Activated CD4-positive, alpha-beta T cell treated with anti-CD3 and anti-CD28 coated beads, Interleukin-2, amount 50 U/mL, for 24 hours (primary cell): ENCODE measurements around the gene CNTNAP2.
"Not testable (repeated sequence)": the region's sequence is repeated elsewhere in the genome, so short reads cannot be mapped to it uniquely, and the experiment has no call there.

Experiments used
- DNase-seq, 2 donors: peaks; one replicate each; pipeline ENCODE4 v3.0.0-alpha.2; 2020; ENCODE audit warnings: low read depth in 1 of 2, low spot score in 1 of 2

Gene CNTNAP2

DNA sequence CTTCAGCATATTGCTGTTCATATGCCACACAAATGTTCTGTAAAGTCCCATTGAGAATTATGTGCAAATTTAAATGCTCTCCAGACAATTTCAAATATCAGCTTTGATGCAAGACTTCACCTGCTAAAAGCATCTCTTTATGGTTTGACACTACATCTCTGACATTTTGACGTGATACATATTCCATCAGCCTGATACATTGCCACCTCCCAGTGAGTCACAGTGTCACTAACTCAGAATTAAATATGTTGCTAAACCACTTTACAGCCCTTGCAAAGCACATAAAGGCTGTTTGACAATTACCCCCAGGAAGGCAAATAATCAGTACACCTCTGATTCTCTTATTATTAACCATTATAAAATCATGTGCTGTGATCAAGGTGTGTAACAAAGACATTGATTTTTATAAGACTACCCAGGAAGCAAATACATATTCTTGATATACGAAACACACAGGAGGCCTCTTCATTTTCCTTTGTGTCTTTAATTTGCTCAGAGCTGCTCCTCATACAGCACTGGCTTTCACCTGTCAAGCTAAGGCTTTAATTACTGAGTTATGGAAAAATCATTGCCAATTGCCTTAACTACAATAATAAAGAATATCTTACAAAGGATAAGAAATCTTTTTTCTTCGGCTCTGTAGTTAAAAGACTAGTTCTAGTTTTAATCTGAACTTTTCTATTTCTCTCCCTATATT, 1926.5 kb downstream of the CNTNAP2 start:
- DNase-seq: no peak

DNA sequence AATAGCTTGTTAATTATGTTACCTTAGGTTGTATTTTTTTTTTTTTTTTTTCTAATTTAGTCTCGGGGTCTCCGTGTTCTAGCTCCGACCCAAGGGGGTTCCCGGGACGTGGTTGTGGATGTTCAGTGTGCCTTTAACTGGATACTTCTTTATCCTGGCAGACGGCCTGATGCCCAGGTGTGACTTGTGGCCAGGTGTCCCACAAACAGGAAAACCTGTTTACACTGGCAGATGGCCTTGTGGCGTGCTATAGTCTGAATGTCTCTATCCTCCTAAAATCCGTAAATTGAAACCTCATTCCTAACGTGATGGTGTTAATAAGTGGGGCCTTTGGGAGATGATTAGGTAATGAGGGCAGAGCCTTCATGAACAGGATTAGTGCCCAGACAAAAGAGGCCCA, 1927.6 kb downstream of the CNTNAP2 start:
- no peak for DNase-seq

DNA sequence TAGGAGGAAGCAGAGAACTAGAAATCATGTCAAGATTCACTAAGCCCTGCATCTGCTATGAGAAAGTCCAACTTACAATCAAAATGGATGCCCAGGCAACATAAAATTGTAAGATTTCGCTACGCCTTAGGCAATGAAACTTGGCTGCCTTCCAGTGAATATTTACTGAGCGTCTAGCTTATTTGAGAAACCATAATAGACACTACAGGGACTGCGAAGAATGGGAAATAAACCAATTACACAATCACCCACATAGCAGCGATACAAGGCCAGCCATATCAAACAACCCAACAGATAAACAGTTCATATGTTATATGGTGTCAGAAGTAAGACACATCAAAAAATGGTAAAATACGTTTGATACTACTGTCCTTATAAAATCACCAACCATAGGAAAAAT, 1928.9 kb downstream of the CNTNAP2 start:
- no peak for DNase-seq

DNA sequence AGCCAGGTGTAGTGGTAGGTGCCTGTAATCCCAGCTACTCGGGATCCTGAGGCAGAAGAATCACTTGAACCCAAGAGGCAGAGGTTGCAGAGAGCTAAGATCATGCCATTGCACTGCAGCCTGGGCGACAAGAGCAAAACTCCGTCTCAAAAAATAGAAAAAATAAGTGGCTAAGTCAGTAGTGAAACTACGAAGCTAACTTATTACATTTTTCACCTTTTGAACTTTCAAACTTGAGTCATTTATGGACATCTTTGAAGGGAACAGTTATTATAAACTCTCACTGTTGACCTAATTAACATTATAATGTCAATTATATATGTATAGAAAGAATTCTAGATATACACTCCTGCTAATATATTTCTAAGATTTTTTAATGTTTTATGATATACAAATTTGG, 1932.5 kb downstream of the CNTNAP2 start:
- DNase-seq: no peak

DNA sequence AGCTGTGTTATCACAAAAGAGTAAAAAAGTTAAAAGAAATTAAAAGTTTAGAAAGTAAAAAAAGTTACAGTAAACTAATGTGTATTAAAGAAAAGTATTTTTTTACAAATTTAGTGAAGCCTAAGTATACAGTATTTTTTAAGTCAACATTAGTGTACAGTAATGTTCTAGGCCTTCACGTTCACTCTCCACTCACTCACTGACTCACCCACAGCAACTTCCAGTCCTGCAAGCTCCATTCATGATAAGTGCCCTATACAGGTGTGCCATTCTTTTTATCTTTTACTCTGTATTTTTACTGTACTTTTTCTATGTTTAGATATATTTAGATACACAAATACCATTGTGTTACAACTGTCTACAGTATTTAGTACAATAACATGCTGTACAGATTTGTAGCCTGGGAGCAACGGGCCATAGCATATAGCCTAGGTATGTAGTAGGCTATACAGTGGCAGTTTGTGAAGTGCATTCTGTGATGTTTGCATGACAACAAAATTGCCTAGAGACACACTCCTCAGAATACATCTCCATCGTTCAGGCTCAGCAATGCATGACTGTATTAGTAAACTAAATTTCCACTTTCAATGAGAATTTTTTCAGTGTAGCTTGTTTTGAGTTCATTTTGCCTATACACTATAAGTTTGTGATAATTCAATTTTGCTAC, 1934.0 kb downstream of the CNTNAP2 start:
- DNase-seq: no peak

DNA sequence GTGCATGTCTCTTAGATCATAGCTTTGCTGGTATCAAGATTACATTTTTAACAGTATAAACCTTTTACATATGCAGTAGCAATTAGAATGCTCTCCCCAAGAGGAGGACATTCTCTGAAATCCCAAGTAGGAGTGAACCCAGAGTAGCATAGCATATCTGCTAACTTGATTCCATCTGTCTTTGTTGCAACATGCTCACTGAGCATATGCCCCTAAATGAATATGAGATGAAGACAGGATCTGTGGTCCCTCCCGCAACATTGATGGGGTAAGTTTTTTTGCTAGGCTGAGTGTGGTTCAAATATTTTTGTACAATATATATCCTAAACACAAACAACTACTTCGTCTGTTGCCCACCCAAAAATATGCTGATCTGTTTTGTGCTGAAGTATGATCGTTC, 1939.8 kb downstream of the CNTNAP2 start:
- DNase-seq: no peak

DNA sequence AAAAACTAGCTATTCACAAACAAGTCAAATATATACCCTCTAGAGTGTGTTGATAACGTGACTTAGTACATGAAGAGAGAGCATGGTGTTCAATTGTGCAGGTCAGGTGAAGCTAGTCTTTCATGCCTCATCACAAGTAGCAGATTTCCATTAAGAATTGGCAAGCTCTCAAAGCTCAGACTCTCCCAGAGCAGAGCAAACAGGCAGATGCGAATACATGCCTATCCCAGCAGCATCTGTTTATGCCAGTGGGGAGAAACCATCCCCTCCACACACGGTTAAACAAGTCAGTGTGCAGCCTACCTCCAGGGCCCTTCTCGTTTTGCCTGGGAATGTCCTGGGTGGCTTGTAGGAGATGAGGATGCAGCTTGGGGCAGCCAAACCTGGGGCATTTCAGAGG, 1941.5 kb downstream of the CNTNAP2 start:
- DNase-seq: no peak

DNA sequence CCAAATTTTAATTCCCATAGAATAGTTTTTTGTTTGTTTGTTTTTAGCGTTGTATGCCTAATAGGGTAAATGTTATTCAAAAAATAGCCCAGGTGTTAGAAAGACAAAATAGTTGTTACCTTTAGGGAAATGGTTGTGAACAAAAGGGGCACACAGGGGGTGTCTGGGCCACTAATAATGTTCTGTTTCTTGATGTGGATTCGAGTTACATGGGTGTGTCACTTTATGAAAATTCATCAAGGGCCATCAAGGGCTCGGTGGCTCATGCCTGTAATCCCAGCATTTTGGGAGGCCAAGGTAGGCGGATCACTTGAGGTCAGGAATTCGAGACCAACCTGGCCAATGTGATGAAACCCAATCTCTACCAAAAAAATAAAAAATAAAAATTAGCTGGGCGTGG, 1942.2 kb downstream of the CNTNAP2 start:
- DNase-seq: no peak

DNA sequence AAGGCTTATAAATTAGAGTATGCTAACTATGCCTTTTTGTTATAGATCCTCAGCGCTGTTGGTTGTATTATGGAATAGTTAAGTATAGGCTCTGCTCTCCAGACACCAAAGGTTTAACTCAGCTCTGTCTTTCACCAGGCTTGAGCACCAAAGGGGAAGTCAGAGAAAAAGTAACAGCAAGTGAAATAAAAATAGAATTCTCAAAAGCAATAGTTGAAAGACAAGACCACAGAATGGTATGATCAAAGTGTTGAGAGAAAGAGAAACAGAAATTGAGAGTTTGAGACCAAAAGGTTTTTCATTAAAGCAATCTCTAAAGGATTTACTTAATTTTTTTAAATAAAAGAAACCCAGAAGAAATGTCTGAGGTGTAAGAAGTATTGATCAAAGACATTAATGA, 1944.1 kb downstream of the CNTNAP2 start:
- no peak for DNase-seq

DNA sequence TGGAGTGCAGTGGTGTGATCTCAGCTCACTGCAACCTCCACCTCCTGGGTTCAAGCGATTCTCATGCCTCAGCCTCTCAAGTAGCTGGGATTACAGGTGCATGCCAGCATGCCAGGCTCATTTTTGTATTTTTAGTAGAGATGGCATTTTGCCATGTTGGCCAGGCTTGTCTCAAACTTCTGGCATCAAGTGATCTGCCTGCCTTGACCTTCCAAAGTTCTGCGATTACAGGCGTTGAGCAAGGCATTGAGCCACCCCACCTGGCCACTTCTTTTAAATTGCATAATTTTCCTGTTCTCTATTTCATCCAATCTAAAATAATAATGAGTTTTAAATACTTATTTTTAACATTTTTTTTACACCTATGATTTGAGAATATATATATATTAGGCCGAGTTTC, 1961.5 kb downstream of the CNTNAP2 start:
- not testable (repeated sequence) for DNase-seq

DNA sequence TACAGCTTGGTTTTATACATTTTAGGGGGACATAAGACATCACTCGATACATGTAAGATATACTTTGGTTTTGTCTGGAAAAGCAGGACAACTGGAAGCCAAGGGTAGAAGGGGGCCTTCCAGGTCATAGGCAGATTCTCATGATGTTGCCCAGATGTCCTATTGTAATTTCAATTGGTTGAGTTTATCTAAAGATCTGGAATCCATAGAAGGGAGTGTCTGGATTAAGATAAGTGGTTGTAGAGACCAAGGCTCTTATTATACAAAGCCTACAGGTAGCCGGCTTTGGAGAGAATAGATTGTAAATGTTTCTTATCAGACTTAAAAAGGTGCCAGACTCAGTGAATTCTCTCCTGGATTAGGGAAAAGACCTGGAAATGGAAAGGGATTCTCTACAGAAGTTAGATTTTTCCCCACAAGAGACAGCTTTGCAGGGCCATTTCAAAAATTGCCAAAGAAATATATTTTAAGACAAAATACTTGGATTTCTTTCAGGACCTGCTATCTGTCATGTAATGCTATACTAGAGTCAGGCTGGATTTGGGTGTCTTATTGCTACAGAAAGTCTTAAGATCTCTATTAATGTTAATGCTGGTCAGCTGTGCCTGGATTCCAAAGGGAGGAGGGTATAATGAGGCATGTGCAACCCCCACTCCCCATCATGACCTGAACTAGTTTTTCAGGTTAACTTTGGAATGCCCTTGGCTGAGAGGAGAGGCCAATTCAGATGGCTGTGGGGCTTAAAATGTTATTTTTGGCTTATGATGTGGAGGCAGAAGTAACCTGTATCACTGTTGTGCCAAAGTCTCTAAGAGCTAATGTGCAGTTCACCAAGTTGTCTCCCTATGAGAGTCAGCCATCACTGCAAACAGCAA, 1962.8 kb downstream of the CNTNAP2 start:
- DNase-seq: no peak

DNA sequence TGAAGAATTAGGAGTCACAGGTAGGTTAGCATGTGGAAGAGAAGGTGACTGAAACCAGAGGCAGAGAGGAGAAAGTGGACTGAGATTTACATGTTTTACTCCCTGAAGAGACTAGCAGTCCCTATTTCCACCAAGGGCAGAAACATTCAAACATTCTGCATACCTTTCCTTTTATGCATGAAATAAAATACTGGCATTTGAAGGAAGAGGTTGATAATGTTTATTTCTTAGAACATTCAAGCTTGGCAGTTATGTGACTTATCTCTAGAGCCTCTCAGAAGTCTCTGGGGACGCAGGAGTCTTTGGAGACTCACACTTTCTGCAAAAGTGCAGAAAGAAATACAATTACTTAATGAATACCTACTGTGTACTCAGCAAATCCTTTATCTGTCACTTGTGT, 1966.8 kb downstream of the CNTNAP2 start:
- no peak for DNase-seq

DNA sequence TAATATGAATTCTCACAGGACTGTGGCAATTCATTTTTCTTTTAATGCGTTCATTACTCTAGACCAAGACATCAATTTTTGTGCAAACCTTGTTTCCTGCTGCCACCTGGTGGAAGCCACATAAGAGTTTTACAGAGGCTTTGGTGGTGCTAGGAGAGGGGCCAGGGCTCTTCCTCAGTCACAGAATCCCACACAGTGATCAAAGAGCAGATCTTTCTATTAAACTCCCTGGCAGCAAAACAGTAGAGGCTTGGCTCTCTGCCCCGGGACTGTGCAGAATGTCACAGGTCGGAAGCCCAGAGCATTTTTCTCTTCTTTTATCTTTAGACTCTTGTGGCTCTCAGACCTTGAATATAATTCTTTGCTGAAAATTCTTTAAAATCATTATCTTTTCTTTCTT, 1967.5 kb downstream of the CNTNAP2 start:
- no peak for DNase-seq

DNA sequence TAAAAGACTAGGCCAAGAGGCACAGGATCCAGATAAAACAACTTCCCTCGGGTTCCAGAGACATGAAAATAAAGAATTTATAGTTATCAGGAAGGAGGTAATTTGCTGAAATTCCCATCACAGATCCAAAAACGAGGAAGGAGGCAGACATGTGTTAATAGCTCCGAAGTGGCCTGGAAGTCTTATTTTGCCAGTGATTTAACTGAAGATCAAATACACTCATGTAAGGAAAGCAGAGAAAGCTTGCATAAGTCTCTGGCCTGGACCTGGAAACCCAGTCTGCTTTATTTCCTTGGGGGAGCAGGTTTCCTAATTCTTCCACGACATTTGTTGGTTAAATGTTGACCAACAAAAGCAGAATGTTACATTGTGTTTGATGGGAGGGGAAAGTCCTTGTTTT, 1975.3 kb downstream of the CNTNAP2 start:
- no peak for DNase-seq

DNA sequence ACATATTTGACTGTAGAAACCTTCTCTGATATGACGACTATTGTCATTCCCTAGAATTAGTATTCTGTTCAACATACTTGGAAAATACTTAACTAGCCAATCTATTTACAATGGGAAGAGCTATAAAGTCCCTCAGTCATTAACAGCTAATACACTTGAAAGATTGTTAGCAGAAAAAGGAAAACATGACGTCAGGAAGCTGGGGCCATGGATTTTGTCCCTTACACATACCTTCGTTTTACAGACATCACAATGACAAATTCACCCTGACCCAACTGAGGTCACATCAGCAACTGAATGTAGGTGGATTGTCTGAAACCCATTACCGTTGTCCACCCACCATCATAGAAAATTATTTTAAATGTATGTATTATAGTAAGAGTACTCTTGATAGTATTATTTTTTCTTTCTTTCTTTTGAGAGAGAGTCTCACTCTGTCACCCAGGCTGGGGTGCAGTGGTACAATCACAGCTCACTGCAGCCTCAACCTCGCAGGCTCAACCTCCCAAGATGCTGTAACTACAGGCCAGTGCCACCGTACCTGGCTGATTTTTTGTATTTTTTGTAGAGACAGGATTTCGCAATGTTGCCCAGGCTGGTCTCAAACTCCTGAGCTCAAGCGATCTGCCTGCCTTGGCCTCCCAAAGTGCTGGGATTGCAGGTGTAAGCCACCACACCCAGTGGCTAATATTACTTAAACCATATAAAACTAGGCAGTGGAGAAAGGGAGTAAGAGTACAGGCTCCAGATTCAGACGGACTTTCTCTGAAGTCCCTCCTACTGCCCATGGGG, 1977.0 kb downstream of the CNTNAP2 start:
- no peak for DNase-seq

DNA sequence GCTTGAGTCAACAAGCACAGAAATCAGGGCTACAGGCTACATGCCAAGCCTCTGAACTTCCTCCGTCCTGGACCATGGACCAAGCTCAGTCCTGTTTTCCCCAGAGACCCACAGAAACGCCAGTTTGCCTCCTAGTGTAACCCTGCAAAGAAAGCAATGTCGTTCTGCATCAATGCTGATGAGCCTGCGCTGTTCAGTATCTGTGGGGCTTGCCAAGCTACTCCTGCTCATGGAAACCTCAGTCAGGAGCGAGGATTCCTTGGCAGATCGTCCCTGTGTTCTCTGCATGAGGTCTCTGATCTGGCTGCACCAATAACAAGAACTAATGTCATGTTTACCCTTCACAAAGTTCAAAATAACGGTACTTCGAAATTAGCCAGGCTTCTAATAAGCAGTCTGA, 1978.5 kb downstream of the CNTNAP2 start:
- DNase-seq: no peak

DNA sequence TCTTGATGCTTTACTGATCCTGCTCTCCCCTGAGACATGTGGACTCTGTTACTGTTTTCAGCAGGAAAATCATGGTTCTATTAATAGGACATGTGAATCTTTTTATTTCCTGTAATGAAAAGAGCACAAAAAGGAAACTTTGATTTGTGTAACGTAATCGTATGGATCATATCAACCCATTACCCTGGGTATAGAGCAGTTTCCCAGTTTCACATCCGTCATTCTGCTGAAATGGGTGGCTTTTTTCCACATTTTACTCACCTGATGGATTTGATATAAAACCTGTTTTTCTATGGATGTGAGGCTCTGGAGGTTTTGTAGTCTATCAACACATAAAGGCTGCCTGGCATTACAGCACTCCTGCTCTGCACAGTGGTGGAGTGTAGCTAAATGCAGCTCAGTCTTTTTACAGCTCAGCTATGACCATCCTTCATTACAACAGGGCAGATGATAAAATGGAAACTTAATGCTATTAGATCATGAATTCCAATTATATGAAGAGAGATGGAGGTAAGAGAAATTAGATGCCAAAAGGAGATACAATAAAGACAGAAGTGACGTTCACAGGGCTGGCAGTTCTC, 1987.6 kb downstream of the CNTNAP2 start:
- no peak for DNase-seq

DNA sequence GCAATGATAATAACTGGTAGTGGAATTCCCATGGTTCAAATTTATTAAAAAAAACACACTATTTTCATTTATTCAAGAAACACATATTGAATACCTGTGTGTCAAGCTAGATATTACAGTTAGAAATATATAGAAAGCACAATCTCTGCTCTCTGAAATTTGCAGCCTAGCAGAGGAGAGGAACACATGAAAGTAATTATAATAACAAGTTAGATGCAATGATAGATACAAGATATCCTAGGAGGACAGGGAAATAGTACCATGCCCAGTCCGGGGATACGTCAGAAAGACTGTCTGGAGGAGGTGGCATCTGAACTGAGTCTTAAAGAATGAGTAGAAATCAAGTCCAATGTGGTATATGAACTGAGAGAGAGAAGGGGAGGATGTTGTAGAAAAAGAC, 1988.3 kb downstream of the CNTNAP2 start:
- no peak for DNase-seq

DNA sequence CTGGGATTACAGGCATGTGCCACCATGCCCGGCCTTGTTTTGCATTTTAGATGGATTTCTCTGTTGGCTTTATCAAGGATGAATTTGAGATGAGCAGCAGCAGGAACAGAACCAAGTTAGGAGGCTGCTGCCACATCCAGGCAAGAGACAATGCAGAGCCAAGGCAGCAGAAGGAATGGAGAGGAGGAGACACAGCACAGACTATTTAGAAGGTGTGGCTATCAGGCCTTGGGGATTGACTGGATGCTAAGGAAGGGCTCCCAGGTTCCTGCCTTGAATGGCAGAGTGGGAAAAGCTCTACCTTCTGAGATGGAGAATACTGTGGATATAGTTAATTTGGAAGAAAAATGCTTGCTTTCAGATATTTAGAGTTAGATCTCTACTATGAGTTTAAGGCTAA, 1989.3 kb downstream of the CNTNAP2 start:
- no peak for DNase-seq

DNA sequence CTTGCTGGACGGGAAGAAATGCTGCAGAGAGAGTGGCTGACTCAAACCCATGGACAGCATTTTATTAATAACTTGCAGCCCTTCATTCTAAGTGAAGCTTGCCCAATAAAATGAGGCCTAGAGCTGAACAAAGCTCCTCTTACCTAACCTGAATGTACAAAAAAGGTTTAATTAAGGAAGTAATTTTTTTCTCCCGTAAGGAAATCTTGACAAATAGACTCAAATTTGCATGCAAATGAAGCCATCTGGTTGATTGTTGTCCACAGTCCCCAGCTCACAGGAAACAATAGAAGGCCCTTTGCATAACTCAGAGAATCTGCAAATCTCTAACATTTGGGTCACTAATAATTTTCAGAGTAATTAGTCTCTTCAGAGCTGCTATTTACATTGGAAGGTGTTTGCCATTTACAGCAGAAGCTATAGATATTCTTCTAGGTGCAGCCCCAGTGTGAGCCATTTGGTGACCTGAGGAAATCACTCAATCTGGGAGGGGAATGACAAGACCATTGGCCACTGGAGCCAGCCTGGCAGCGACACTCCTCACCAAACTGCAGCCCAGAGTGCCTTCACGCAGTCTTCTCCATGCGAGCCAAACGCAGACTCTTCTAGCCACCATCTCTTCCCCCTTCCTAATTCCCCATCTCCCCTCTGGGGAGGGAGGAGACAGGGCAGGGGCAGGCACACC, 1991.0 kb downstream of the CNTNAP2 start:
- no peak for DNase-seq
